PFSK-1 (cell line): Measurements from ENCODE around the gene PHETA2.

Source experiments
- POLR2AphosphoS5 ChIP-seq: IDR thresholded peaks from 2 replicates; pipeline ENCODE4 v1.6.1; 2012; ENCODE audit warnings: low read depth, mild to moderate bottlenecking, control low read depth, low read length, moderate library complexity
- TF ChIP-seq, protein P1 (sequence below), 2 experiments: IDR thresholded peaks; 2 replicates each; pipeline versions ENCODE4 v1.6.1 to v1.8.0; 2011 to 2012; ENCODE audit warnings: low read depth in 2 of 2, low read length in 2 of 2, control low read depth in 1 of 2, inconsistent platforms in 1 of 2, mild to moderate bottlenecking in 1 of 2, moderate library complexity in 1 of 2; ENCODE audit not compliant: insufficient read depth in 1 of 2

DNA sequence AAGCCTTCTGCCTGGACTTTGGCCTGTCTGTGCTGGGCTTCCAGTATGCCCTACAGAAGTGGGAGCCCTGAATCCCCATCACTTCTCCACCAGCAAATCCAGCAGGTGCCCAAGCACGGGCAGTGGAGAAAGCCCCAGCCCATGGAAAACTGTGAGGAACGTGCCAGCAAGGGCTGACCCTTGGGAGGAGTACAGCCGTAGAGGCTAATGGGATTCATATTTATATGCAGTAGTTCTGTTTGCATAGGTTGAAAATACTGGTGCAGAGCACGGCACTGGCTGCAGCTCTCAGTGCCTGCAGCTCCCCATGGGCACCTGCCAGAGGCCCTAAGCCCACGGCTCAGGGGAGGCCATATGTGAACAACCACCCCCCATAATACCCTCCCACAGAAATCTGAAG lies 13.6 kb upstream of the PHETA2 start:
- TF ChIP-seq POLR2AphosphoS5 = no peak
- TF ChIP-seq, protein P1, sequence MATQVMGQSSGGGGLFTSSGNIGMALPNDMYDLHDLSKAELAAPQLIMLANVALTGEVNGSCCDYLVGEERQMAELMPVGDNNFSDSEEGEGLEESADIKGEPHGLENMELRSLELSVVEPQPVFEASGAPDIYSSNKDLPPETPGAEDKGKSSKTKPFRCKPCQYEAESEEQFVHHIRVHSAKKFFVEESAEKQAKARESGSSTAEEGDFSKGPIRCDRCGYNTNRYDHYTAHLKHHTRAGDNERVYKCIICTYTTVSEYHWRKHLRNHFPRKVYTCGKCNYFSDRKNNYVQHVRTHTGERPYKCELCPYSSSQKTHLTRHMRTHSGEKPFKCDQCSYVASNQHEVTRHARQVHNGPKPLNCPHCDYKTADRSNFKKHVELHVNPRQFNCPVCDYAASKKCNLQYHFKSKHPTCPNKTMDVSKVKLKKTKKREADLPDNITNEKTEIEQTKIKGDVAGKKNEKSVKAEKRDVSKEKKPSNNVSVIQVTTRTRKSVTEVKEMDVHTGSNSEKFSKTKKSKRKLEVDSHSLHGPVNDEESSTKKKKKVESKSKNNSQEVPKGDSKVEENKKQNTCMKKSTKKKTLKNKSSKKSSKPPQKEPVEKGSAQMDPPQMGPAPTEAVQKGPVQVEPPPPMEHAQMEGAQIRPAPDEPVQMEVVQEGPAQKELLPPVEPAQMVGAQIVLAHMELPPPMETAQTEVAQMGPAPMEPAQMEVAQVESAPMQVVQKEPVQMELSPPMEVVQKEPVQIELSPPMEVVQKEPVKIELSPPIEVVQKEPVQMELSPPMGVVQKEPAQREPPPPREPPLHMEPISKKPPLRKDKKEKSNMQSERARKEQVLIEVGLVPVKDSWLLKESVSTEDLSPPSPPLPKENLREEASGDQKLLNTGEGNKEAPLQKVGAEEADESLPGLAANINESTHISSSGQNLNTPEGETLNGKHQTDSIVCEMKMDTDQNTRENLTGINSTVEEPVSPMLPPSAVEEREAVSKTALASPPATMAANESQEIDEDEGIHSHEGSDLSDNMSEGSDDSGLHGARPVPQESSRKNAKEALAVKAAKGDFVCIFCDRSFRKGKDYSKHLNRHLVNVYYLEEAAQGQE (IDR thresholded peaks at IDR 0.05; ENCODE audit: insufficient read depth in 1 of 2, low read depth in 2 of 2, low read length in 2 of 2) = no peak
